Activated naive CD4-positive, alpha-beta T cell treated with Interleukin-2 at 50 U/mL for 16 hours (primary cell): ENCODE results near the gene ESYT3.
"Not testable (repeated sequence)": the region's sequence is repeated elsewhere in the genome, so short reads cannot be mapped to it uniquely, and the experiment has no call there.

Source experiments
- DNase-seq: peaks from one replicate; pipeline ENCODE4 v3.0.0-alpha.2; 2020

The ESYT3 gene

GRCh38 chr3:138494607-138494929 lies 60.2 kb downstream of the ESYT3 start:
- DNase-seq: no peak

- not testable (repeated sequence) for DNase-seq
These were observed 61.2 kb downstream of the ESYT3 start for GRCh38 chr3:138495638-138496037.

- no peak for DNase-seq
These were observed 62.0 kb downstream of the ESYT3 start for GRCh38 chr3:138496436-138496835.

- no peak for DNase-seq
These were observed 62.6 kb downstream of the ESYT3 start for GRCh38 chr3:138497021-138497420.

GRCh38 chr3:138497851-138498250 lies 63.4 kb downstream of the ESYT3 start:
- DNase-seq: no peak

- no peak for DNase-seq
These were observed 64.6 kb downstream of the ESYT3 start for GRCh38 chr3:138498991-138499390.

- no peak for DNase-seq
These were observed 73.1 kb downstream of the ESYT3 start for GRCh38 chr3:138507524-138507923.

GRCh38 chr3:138509586-138509985 lies 75.2 kb downstream of the ESYT3 start:
- no peak for DNase-seq

GRCh38 chr3:138511945-138512344 lies 77.5 kb downstream of the ESYT3 start:
- DNase-seq: no peak

GRCh38 chr3:138513090-138513843 lies 78.9 kb downstream of the ESYT3 start:
- no peak for DNase-seq

- DNase-seq: not testable (repeated sequence)
These were observed 87.0 kb downstream of the ESYT3 start for GRCh38 chr3:138521445-138521844.
